ENCODE measurements around the gene ADAMTS1.
"Not testable (repeated sequence)": the region's sequence is repeated elsewhere in the genome, so short reads cannot be mapped to it uniquely, and the experiment has no call there.

Gene ADAMTS1

GRCh38 chr21:26881504-26882228 is 36.5 kb upstream of the ADAMTS1 start:
- DNase-seq (ENCODE audit: low read depth) = peak; percentile 54
- H3K4me3 ChIP-seq (replicated peaks; ENCODE audit: low read depth, low read length) = no peak overlapping the region
- TF ChIP-seq CTCF (IDR thresholded peaks at IDR 0.05; ENCODE audit: low read length, missing control alignments) = peak; percentile 40

- no peak for TF ChIP-seq CTCF (IDR thresholded peaks at IDR 0.05; ENCODE audit: low read length, missing control alignments)
- no peak overlapping the region for H3K4me3 ChIP-seq (replicated peaks; ENCODE audit: low read depth, low read length)
- DNase-seq (ENCODE audit: low read depth) = no peak
These were observed 31.8 kb upstream of the ADAMTS1 start for GRCh38 chr21:26877018-26877417.

GRCh38 chr21:26874347-26874746 is 29.1 kb upstream of the ADAMTS1 start:
- DNase-seq (ENCODE audit: low read depth) = no peak
- no peak overlapping the region for H3K4me3 ChIP-seq (replicated peaks; ENCODE audit: low read depth, low read length)
- no peak for TF ChIP-seq CTCF (IDR thresholded peaks at IDR 0.05; ENCODE audit: low read length, missing control alignments)

GRCh38 chr21:26865857-26866256 is 20.6 kb upstream of the ADAMTS1 start:
- DNase-seq (ENCODE audit: low read depth) = no peak
- no peak for TF ChIP-seq CTCF (IDR thresholded peaks at IDR 0.05; ENCODE audit: low read length, missing control alignments)
- no peak overlapping the region for H3K4me3 ChIP-seq (replicated peaks; ENCODE audit: low read depth, low read length)

GRCh38 chr21:26856871-26857350 is 11.7 kb upstream of the ADAMTS1 start:
- not testable (repeated sequence) for H3K4me3 ChIP-seq (replicated peaks; ENCODE audit: low read depth, low read length); DNase-seq (ENCODE audit: low read depth)

GRCh38 chr21:26854695-26855094 is 9.5 kb upstream of the ADAMTS1 start:
- DNase-seq (ENCODE audit: low read depth); H3K4me3 ChIP-seq (replicated peaks; ENCODE audit: low read depth, low read length): not testable (repeated sequence)

GRCh38 chr21:26852423-26852822 is 7.2 kb upstream of the ADAMTS1 start:
- H3K4me3 ChIP-seq (replicated peaks; ENCODE audit: low read depth, low read length) = no peak overlapping the region
- no peak for DNase-seq (ENCODE audit: low read depth)
- TF ChIP-seq CTCF (IDR thresholded peaks at IDR 0.05; ENCODE audit: low read length, missing control alignments) = no peak

All from fibroblast of pulmonary artery (primary cell).